HCT116 (cell line): ENCODE data around the gene GADD45G.

ENCODE experiments used
- ATF3 ChIP-seq: IDR thresholded peaks from 2 replicates; pipeline ENCODE4 v1.6.1; 2012
- CBX3 ChIP-seq: IDR thresholded peaks from 2 replicates; pipeline ENCODE4 v1.6.1; 2012; ENCODE audit warnings: low read depth
- CEBPB ChIP-seq: IDR thresholded peaks from 2 replicates; pipeline ENCODE4 v1.6.1; 2012; ENCODE audit warnings: low read depth
- CTCF ChIP-seq, 3 experiments: fragments of 200-600 bp in 1 of 3; sonication (generic) in 1 of 3; IDR thresholded peaks in 2 of 3; conservative IDR thresholded peaks in 1 of 3; 2 replicates each; pipeline ENCODE4 v1.5.1; 2012 to 2017; ENCODE audit warnings: low read depth in 2 of 3, low read length in 2 of 3, antibody characterized with exemption in 1 of 3, borderline replicate concordance in 1 of 3, control low read depth in 1 of 3, mild to moderate bottlenecking in 1 of 3, mixed read lengths in 1 of 3, mixed run types in 1 of 3, moderate library complexity in 1 of 3; ENCODE audit not compliant: insufficient read depth in 1 of 3
- EZH2phosphoT487 ChIP-seq: fragments of 200-600 bp; IDR thresholded peaks from 2 replicates; pipeline ENCODE4 v1.6.1; 2018; ENCODE audit warnings: antibody characterized with exemption, borderline replicate concordance
- FOSL1 ChIP-seq: IDR thresholded peaks from 2 replicates; pipeline ENCODE4 v1.6.1; 2012; ENCODE audit warnings: low read depth
- POLR2A ChIP-seq: IDR thresholded peaks from 2 replicates; pipeline ENCODE4 v1.7.0; 2011; ENCODE audit warnings: borderline replicate concordance; ENCODE audit not compliant: insufficient read depth, insufficient read length; ENCODE audit errors: extremely low read depth
- POLR2AphosphoS5 ChIP-seq: IDR thresholded peaks from 2 replicates; pipeline ENCODE4 v1.6.1; 2011; ENCODE audit warnings: mild to moderate bottlenecking, low read depth, low read length, moderate library complexity
- RAD21 ChIP-seq: IDR thresholded peaks from 2 replicates; pipeline ENCODE4 v1.6.1; 2012; ENCODE audit warnings: low read depth, mild to moderate bottlenecking
- REST ChIP-seq: IDR thresholded peaks from 2 replicates; pipeline ENCODE4 v1.6.1; 2012; ENCODE audit warnings: low read depth
- TCF7L2 ChIP-seq: IDR thresholded peaks from 2 replicates; pipeline ENCODE4 v1.7.0; 2011; ENCODE audit warnings: borderline replicate concordance, inconsistent platforms; ENCODE audit not compliant: insufficient read depth, insufficient read length; ENCODE audit errors: extremely low read depth
- YY1 ChIP-seq: IDR thresholded peaks from 2 replicates; pipeline ENCODE4 v1.6.1; 2011; ENCODE audit warnings: low read length, low read depth, moderate library complexity, mild to moderate bottlenecking; ENCODE audit not compliant: insufficient replicate concordance; ENCODE audit errors: extremely low read depth
- ZNF274 ChIP-seq: fragments of 200-500 bp; sonication (Bioruptor generic); IDR thresholded peaks from 2 replicates; pipeline ENCODE4 v1.6.1; 2014; ENCODE audit warnings: mild to moderate bottlenecking, low read depth, low read length, inconsistent platforms

GRCh38 chr9:89563571-89564345 lies 41.1 kb upstream of the GADD45G start:
- TF ChIP-seq CTCF (IDR thresholded peaks at IDR 0.05 in 2 of 3, conservative IDR thresholded peaks at IDR 0.05 in 1 of 3; ENCODE audit: borderline replicate concordance in 1 of 3, insufficient read depth in 1 of 3, low read depth in 2 of 3, low read length in 2 of 3) = no peak
- TF ChIP-seq EZH2phosphoT487 = no peak
- no peak for TF ChIP-seq TCF7L2
- TF ChIP-seq ZNF274 = no peak
- TF ChIP-seq POLR2A = no peak
- no peak for TF ChIP-seq RAD21
- TF ChIP-seq POLR2AphosphoS5 = no peak
- no peak for TF ChIP-seq ATF3
- no peak for TF ChIP-seq YY1
- TF ChIP-seq REST = no peak
- TF ChIP-seq CEBPB = no peak
- no peak for TF ChIP-seq FOSL1
- no peak for TF ChIP-seq CBX3
